ENCODE results near the gene PBRM1.

GRCh38 chr3:52515192-52515591 lies 170.5 kb downstream of the PBRM1 start:
- TF ChIP-seq EZH2 (IDR thresholded peaks at IDR 0.05) (no peak), CTCF (IDR thresholded peaks at IDR 0.05 in 2 of 3, conservative IDR thresholded peaks at IDR 0.05 in 1 of 3; ENCODE audit: borderline replicate concordance in 1 of 3, insufficient read depth in 1 of 3, low read depth in 2 of 3, low read length in 2 of 3) (no peak), POLR2A (IDR thresholded peaks at IDR 0.05; ENCODE audit: borderline replicate concordance, extremely low read depth, insufficient read depth, insufficient read length) (no peak), ZBTB33 (IDR thresholded peaks at IDR 0.05; ENCODE audit: extremely low read depth, insufficient replicate concordance, low read length) (no peak), TCF7L2 (IDR thresholded peaks at IDR 0.05; ENCODE audit: borderline replicate concordance, extremely low read depth, insufficient read depth, insufficient read length) (no peak), YY1 (IDR thresholded peaks at IDR 0.05; ENCODE audit: extremely low read depth, insufficient replicate concordance, low read depth, low read length) (no peak), POLR2AphosphoS5 (IDR thresholded peaks at IDR 0.05; ENCODE audit: low read depth, low read length) (no peak), CEBPB (IDR thresholded peaks at IDR 0.05; ENCODE audit: low read depth) (no peak), SP1 (IDR thresholded peaks at IDR 0.05; ENCODE audit: low read depth) (no peak), ZNF274 (IDR thresholded peaks at IDR 0.05; ENCODE audit: low read depth, low read length) (no peak), ELF1 (IDR thresholded peaks at IDR 0.05; ENCODE audit: borderline replicate concordance, low read depth) (no peak), SIN3A (IDR thresholded peaks at IDR 0.05; ENCODE audit: low read depth) (no peak), ATF3 (IDR thresholded peaks at IDR 0.05) (no peak)
- TF ChIP-seq, protein P1, sequence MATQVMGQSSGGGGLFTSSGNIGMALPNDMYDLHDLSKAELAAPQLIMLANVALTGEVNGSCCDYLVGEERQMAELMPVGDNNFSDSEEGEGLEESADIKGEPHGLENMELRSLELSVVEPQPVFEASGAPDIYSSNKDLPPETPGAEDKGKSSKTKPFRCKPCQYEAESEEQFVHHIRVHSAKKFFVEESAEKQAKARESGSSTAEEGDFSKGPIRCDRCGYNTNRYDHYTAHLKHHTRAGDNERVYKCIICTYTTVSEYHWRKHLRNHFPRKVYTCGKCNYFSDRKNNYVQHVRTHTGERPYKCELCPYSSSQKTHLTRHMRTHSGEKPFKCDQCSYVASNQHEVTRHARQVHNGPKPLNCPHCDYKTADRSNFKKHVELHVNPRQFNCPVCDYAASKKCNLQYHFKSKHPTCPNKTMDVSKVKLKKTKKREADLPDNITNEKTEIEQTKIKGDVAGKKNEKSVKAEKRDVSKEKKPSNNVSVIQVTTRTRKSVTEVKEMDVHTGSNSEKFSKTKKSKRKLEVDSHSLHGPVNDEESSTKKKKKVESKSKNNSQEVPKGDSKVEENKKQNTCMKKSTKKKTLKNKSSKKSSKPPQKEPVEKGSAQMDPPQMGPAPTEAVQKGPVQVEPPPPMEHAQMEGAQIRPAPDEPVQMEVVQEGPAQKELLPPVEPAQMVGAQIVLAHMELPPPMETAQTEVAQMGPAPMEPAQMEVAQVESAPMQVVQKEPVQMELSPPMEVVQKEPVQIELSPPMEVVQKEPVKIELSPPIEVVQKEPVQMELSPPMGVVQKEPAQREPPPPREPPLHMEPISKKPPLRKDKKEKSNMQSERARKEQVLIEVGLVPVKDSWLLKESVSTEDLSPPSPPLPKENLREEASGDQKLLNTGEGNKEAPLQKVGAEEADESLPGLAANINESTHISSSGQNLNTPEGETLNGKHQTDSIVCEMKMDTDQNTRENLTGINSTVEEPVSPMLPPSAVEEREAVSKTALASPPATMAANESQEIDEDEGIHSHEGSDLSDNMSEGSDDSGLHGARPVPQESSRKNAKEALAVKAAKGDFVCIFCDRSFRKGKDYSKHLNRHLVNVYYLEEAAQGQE (IDR thresholded peaks at IDR 0.05; ENCODE audit: low read depth), result no peak

Data from HCT116 (cell line).